RKO (cell line): ENCODE measurements around the gene PCDHGA2.
A peak's percentile ranks its signal among the peaks of the same experiment; 100 is the strongest.
"Not testable (repeated sequence)": the region's sequence is repeated elsewhere in the genome, so short reads cannot be mapped to it uniquely, and the experiment has no call there.

ENCODE experiments used
- DNase-seq: peaks from one replicate; pipeline ENCODE4 v3.0.0-alpha.2; 2016; ENCODE audit warnings: low spot score

Gene PCDHGA2

GRCh38 chr5:141338538-141339306 is at the start of gene PCDHGA2:
Gene PCDHGA2 (plus strand): TSS chr5:141338760.
- no peak for DNase-seq

- DNase-seq = no peak
Measured at GRCh38 chr5:141298376-141298775, 40.2 kb upstream of the PCDHGA2 start.

- no peak for DNase-seq
Measured at GRCh38 chr5:141303756-141304155, 34.8 kb upstream of the PCDHGA2 start, which contains the start of gene SLC25A2. Gene SLC25A2 (minus strand): TSS chr5:141304049. CDS start chr5:141303865, 184 bp downstream.

GRCh38 chr5:141306630-141307029 is 31.9 kb upstream of the PCDHGA2 start:
- no peak for DNase-seq

DNA sequence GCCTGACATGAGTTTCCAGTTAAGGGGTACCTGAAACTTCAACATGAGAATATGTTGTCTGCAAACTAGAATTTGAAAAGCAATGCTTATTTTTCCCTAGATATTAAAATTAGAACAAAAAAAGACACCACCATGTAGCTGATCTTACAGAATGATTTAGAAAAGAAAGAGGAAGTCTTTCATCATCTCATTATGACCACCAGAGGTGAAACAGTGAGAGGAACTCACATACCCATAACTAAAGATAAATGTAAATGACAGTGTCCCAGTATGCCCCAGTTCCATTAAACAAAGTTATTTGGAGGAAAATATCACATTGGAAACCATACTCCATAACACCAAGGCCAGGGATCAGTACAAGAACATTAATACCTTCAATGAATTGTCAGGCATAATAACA is 24.8 kb upstream of the PCDHGA2 start:
- DNase-seq = no peak

GRCh38 chr5:141316963-141317362 is 21.6 kb upstream of the PCDHGA2 start:
- DNase-seq = not testable (repeated sequence)

DNA sequence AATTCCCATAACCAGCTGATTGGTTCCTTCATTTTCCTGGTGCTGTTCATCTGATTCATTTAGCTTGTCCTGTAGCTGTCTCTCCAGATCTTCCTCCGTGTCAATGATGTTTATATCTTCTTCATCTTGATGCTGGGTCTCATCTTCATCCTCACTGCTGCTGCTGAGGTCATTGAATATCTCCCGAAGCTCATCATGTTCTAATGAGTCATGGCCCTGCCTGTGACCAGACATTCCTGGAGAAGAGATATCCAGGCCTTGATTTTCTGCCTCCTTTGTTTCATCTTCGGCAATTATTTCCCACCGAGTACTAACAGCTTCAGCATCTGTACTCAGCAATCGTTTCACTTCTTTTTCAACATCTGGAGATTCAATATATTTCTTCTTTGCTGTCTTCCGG is 19.4 kb upstream of the PCDHGA2 start:
- DNase-seq = peak; percentile 60

DNA sequence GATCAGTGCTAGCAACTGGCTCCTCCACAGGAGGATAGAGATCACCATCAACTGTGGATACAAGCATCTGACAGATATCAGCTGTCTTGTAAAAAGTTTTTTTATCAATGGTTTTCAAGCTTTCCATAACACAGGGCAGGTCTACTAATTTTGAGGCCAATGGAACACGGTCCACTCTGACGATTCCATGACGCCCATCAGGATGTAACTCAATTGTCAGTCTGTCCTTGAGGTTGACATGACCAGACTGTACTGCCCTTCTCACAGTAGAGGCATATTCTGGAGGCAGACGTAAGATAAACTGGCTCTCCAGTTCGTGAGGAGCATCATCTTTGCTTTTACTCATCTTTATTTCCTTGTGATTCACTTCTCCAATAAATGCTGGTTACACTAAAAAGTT is 18.9 kb upstream of the PCDHGA2 start:
- DNase-seq = peak; percentile 43

- peak; percentile 91 for DNase-seq
Measured at GRCh38 chr5:141320225-141321169, 18.1 kb upstream of the PCDHGA2 start, which contains the start of gene TAF7. Gene TAF7 (minus strand): TSS chr5:141320784. CDS start chr5:141320044, 740 bp downstream.

- no peak for DNase-seq
Measured at GRCh38 chr5:141322261-141322660, 16.3 kb upstream of the PCDHGA2 start.

DNA sequence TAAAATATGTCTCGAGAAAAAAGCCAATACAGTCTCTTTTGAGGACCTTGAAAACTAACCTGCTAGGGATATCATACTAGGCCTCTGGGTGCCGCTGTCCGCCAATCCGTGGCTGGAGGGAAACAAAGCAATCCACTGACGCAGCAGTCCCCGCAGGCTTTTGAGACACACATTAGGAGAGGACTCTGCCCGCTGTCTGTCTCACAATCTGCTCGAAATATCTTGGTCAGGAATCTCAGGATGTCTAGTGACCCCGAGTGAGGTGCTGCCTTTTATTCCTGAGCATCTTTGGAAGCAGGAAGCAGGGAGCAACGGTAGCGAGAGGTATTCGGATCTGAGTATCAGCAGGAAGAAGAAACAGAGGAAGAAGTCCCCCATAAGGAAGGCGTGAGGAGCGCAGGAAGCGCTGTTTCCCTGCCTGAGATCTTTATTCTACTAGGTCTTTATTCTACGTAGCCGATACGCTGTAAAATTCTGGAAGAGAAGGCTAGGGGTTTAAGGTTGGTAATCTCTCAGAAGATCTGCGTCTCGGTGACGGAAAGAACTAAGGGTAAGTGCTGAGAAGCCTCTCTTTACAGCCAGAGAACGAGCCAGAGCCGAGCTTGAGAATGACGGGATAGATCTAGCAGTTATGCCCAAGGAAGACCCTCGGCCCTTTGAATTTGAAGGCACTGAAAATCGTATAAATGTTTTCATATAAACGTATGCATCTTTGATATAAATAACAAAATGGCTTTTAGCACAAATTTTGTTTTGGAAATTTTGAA is 12.3 kb upstream of the PCDHGA2 start:
- peak; percentile 90 for DNase-seq

DNA sequence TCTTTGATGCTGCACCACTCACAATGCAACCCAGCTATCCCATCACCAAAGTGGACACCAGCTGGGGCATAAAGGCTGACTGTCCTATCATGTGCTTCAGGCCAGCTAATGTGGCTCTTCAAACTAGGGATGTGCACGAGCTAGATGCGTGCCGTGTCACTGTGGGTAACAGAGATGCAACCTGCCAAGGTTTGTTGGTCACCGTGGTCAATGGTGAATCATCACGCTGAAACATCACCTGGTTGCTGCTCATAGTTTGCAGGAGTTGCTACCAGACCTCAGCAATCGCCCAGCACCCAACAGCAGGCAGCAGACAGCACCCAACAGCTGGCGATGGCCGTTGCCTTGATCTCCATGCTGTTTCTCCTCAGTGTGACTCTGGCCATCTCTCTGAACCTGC is 10.3 kb upstream of the PCDHGA2 start:
- no peak for DNase-seq

- DNase-seq = peak; percentile 71
Measured at GRCh38 chr5:141330299-141331080, 8.1 kb upstream of the PCDHGA2 start, which contains the start of gene PCDHGA1. Gene PCDHGA1 (plus strand): TSS chr5:141330514.

GRCh38 chr5:141332571-141332970 is 6.0 kb upstream of the PCDHGA2 start:
- not testable (repeated sequence) for DNase-seq

DNA sequence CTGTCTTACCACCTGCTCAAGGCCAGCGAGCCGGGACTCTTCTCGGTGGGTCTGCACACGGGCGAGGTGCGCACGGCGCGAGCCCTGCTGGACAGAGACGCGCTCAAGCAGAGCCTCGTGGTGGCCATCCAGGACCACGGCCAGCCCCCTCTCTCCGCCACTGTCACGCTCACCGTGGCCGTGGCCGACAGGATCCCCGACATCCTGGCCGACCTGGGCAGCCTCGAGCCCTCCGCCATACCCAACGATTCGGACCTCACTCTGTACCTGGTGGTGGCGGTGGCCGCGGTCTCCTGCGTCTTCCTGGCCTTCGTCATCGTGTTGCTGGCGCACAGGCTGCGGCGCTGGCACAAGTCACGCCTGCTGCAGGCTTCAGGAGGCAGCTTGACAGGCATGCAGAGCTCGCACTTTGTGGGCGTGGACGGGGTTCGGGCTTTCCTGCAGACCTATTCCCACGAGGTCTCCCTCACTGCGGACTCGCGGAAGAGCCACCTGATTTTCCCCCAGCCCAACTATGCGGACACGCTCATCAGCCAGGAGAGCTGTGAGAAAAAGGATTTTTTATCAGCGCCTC is 2.3 kb downstream of the PCDHGA2 start:
- DNase-seq = not testable (repeated sequence)

- no peak for DNase-seq
Measured at GRCh38 chr5:141342773-141343172, 4.2 kb downstream of the PCDHGA2 start.

DNA sequence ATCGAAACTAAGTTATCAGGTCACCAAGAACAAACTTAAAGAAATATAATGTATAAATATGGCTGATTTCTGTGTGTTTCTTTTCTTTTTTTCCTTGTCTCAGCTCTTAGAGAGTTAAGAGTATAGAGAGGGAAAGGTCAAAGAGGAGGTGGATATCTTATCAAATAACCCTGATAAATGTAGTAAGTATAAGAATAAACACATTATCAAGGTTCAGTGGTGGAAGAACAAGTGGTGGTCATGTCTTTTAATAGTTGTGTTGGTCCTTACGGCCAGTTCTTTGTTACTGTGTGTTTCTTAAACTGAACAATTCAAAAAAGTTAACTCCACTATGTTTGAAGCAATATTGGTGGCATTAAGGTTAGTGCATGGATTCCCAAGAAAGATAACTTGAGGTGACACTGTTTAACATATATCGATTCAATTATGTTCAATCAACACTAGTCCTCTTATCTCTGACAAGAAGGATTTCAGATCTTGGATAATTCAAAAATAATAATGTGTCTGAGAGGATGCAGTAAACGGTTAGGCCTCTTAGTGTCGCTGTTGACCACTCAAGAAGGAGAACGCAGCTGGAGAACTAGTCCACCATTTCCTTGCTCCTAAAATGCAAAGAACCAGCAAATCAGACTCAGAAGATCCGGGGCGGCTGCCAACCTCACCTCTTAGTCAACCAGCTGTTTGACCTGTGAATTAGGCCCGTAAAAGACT is 4.8 kb downstream of the PCDHGA2 start, which contains the start of gene PCDHGA3:
Gene PCDHGA3 (plus strand): TSS at position 588 of the 711 bp plus-strand sequence. CDS start 205 bp downstream, outside the sequence.
- no peak for DNase-seq

DNA sequence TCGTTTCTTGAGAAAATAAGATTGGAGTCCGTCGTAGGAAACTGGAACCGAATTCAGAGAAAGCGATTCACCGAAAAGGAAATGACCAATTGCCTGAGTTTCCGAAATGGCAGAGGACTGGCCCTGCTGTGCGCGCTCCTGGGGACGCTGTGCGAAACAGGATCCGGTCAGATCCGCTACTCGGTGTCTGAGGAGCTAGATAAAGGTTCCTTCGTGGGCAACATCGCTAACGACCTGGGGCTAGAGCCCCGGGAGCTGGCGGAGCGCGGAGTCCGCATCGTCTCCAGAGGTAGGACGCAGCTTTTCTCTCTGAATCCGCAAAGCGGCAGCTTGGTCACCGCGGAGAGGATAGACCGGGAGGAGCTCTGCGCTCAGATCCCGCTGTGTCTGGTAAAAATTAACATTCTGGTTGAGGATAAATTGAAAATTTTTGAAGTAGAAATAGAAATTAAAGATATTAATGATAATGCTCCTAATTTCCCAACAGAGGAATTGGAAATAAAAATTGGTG is 5.4 kb downstream of the PCDHGA2 start:
- DNase-seq = no peak

- no peak for DNase-seq
Measured at GRCh38 chr5:141345327-141345726, 6.8 kb downstream of the PCDHGA2 start.

DNA sequence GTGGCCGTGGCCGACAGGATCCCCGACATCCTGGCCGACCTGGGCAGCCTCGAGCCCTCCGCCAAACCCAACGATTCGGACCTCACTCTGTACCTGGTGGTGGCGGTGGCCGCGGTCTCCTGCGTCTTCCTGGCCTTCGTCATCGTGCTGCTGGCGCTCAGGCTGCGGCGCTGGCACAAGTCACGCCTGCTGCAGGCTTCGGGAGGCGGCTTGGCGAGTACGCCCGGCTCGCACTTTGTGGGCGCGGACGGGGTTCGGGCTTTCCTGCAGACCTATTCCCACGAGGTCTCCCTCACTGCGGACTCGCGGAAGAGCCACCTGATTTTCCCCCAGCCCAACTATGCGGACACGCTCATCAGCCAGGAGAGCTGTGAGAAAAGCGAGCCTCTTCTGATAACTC is 7.5 kb downstream of the PCDHGA2 start:
- not testable (repeated sequence) for DNase-seq
